Neural crest cell (in vitro differentiated cells): ENCODE measurements around the gene BARHL1. TPM values are rescaled to one million over a fixed set of nuclear protein-coding genes. Genes with fewer than 3 reads are reported as not detected.

Experiments
- DNase-seq: peaks from one replicate; pipeline ENCODE4 v3.0.0; 2021; ENCODE audit warnings: low read depth, mixed read lengths, low spot score
- H3K27ac Mint-ChIP-seq: one replicate; pipeline ENCODE4 v1.8.0; 2021; ENCODE audit warnings: mild to moderate bottlenecking, mixed read lengths; ENCODE audit not compliant: unreplicated experiment
- H3K27me3 Mint-ChIP-seq: 2 replicates; pipeline ENCODE4 v1.8.0; 2021; ENCODE audit warnings: low read depth, mild to moderate bottlenecking, mixed read lengths
- H3K36me3 Mint-ChIP-seq: 2 replicates; pipeline ENCODE4 v1.8.0; 2021; ENCODE audit warnings: low read depth, mild to moderate bottlenecking, mixed read lengths
- H3K4me1 Mint-ChIP-seq: 2 replicates; pipeline ENCODE4 v1.8.0; 2021; ENCODE audit warnings: mixed read lengths
- H3K4me3 Mint-ChIP-seq: one replicate; pipeline ENCODE4 v1.8.0; 2021; ENCODE audit warnings: mild to moderate bottlenecking, mixed read lengths
- H3K9me3 Mint-ChIP-seq: 2 replicates; pipeline ENCODE4 v1.8.0; 2021; ENCODE audit warnings: mixed read lengths
- total RNA-seq: library from RNA; stranded (reverse); gene quantifications from 2 replicates; pipeline ENCODE4 v1.2.1, GENCODE V29; 2021
- TF ChIP-seq, protein P1 (sequence below): fragments of 200-600 bp; sonication (generic); conservative IDR thresholded peaks from 2 replicates; pipeline ENCODE4 v1.5.0; 2021; ENCODE audit warnings: antibody characterized with exemption, mild to moderate bottlenecking

The BARHL1 gene
- total RNA-seq, 1 donor from 2014 or later: not detected

- TF ChIP-seq, protein P1, sequence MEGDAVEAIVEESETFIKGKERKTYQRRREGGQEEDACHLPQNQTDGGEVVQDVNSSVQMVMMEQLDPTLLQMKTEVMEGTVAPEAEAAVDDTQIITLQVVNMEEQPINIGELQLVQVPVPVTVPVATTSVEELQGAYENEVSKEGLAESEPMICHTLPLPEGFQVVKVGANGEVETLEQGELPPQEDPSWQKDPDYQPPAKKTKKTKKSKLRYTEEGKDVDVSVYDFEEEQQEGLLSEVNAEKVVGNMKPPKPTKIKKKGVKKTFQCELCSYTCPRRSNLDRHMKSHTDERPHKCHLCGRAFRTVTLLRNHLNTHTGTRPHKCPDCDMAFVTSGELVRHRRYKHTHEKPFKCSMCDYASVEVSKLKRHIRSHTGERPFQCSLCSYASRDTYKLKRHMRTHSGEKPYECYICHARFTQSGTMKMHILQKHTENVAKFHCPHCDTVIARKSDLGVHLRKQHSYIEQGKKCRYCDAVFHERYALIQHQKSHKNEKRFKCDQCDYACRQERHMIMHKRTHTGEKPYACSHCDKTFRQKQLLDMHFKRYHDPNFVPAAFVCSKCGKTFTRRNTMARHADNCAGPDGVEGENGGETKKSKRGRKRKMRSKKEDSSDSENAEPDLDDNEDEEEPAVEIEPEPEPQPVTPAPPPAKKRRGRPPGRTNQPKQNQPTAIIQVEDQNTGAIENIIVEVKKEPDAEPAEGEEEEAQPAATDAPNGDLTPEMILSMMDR: no peak
- peaks cover 8% of the 10 kb centered on the region for H3K27me3 Mint-ChIP-seq
- peaks cover 8% of the 10 kb centered on the region for H3K36me3 Mint-ChIP-seq
- H3K4me3 Mint-ChIP-seq: no peak overlapping the region
- no peak for DNase-seq
- H3K27ac Mint-ChIP-seq: no peak overlapping the region
- H3K9me3 Mint-ChIP-seq: no peaks in the 10 kb centered on the region
- no peaks in the 10 kb centered on the region for H3K4me1 Mint-ChIP-seq
Measured at GRCh38 chr9:132600326-132600984, 18.0 kb downstream of the BARHL1 start.

DNA sequence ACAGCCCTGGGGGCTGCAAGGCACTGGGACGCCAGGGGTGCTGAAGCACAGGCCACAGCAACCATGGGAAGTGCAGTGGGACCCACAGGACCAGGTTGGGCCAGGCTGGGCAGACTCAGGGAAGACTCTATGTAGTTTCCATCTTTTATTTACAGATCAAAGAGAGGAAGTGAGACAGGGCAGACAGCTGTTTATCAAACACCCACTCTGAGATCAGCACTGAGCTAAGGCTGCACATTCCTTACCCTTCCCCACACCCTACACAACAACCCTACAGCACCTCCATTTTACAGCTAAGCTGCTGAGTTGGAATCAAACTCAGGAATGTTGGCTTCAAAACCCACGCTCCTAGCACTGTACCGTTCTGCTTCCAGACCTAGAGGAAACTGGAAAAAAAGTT is 19.8 kb downstream of the BARHL1 start:
- Mint-ChIP-seq H3K27me3 (peaks cover 4% of the 10 kb centered on the region), H3K4me3 (no peak overlapping the region), H3K4me1 (no peaks in the 10 kb centered on the region), H3K36me3 (peaks cover 12% of the 10 kb centered on the region), H3K9me3 (no peaks in the 10 kb centered on the region), H3K27ac (no peak overlapping the region)
- TF ChIP-seq, protein P1: no peak
- no peak for DNase-seq

GRCh38 chr9:132605387-132605786 is 23.0 kb downstream of the BARHL1 start:
- TF ChIP-seq, protein P1: no peak
- Mint-ChIP-seq H3K4me1 (peaks cover 9% of the 10 kb centered on the region), H3K27ac (peak overlapping the region; percentile 57), H3K4me3 (no peak overlapping the region), H3K36me3 (peaks cover 5% of the 10 kb centered on the region), H3K9me3 (no peaks in the 10 kb centered on the region), H3K27me3 (no peaks in the 10 kb centered on the region)
- no peak for DNase-seq

- Mint-ChIP-seq H3K36me3 (peaks cover 9% of the 10 kb centered on the region), H3K27me3 (no peaks in the 10 kb centered on the region), H3K4me1 (peaks cover 9% of the 10 kb centered on the region), H3K4me3 (no peak overlapping the region), H3K9me3 (no peaks in the 10 kb centered on the region), H3K27ac (no peak overlapping the region)
- DNase-seq: no peak
- TF ChIP-seq, protein P1: no peak
Measured at GRCh38 chr9:132606066-132606465, 23.7 kb downstream of the BARHL1 start.

GRCh38 chr9:132609184-132609583 is 26.8 kb downstream of the BARHL1 start:
- peak overlapping the region; percentile 6 for H3K27ac Mint-ChIP-seq
- H3K9me3 Mint-ChIP-seq: no peaks in the 10 kb centered on the region
- H3K4me3 Mint-ChIP-seq: no peak overlapping the region
- no peaks in the 10 kb centered on the region for H3K27me3 Mint-ChIP-seq
- TF ChIP-seq, protein P1: no peak
- H3K4me1 Mint-ChIP-seq: peaks cover 9% of the 10 kb centered on the region
- no peak for DNase-seq
- peaks cover 14% of the 10 kb centered on the region for H3K36me3 Mint-ChIP-seq
